C4-2B (cell line): ENCODE results near the gene SLC35A2.
A peak's percentile ranks its signal among the peaks of the same experiment; 100 is the strongest.

Experiments
- CTCF ChIP-seq: fragments of 450-650 bp; conservative IDR thresholded peaks from 2 replicates; pipeline ENCODE4 v1.5.1; 2017; ENCODE audit warnings: mild to moderate bottlenecking
- ZFX ChIP-seq: fragments of 450-650 bp; IDR thresholded peaks from 2 replicates; pipeline ENCODE4 v1.6.1; 2017

- TF ChIP-seq CTCF (peak; percentile 95), ZFX (no peak)
These were observed 5.9 kb upstream of the SLC35A2 start for GRCh38 chrX:48917139-48918001.
